ENCODE data around the gene DGKH.

DGKH gene

DNA sequence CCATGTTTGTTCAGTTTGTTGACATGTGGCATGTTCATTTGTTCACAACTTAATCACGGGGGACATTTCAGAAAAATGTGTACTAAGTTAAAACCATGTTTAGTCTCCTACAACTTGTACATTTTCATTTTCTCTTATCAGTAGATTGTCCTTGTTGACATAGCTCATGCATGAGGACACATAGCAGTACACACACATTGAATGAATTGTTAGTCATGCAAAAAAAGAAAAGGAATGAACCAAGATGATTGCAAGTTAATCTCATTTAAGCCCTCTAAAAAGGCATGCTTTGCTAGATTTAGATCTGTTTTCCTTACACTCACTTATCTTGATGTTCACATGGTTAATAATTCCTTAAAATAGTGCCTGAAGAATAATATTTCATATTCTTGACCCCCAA lies 185.3 kb downstream of the DGKH start:
- no peak for DNase-seq (ENCODE audit: low spot score)

DNA sequence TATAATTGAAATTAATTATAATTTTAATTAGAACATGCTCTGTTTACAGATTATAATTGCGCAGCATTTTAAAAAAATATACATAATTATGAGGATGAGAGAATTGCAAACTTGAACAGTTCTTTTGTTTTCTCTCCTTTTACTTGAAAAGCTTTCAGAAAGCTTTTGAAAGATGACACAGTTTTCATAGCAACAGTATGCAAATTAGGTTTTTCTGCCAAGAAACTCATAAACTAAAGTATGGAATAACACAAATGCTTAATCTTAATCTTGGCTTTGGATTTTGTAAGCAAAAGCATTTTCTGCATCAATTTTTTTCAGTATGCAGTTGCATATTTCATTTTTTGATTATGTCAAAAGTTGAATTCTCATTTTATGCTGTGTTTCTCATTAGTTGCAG lies 190.7 kb downstream of the DGKH start:
- DNase-seq (ENCODE audit: low spot score), result no peak

DNA sequence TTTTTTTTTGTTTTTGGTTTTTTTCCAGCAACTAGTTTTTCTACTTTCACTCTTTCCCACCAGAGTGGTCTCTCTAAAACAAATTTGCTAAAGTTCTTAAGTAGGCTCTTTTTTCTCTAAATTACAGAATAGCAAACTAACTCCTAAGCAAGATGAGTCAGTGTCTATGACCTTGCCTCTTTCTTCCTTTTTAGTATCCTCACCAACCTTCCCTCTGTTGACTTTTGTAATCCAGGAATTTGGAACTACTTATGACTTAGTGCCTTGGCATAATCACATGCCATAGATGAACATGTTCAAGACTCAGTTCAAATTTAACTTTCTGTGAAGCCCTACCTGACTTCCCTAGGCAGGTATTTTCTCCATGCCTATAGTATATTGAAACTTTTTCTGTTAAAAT lies 191.2 kb downstream of the DGKH start:
- DNase-seq (ENCODE audit: low spot score), result no peak

DNA sequence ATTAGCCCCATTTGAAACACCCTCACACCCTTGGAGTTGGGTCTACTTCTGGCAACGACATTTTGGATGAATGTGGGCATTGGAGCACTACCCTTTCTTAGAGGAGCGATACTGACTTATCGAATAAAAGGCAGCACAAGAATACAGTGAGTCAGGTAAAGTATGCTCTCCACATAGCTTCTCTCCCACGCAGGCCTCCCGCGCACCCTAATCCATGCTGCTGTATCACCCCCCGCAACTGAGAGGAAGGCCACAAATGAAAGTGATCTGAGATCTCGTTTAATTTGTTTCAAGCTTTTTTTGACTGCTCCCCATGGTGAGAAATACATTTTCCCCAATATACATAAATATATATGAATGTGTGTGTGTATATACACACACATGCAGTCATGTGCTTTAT lies 198.1 kb downstream of the DGKH start:
- no peak for DNase-seq (ENCODE audit: low spot score)

DNA sequence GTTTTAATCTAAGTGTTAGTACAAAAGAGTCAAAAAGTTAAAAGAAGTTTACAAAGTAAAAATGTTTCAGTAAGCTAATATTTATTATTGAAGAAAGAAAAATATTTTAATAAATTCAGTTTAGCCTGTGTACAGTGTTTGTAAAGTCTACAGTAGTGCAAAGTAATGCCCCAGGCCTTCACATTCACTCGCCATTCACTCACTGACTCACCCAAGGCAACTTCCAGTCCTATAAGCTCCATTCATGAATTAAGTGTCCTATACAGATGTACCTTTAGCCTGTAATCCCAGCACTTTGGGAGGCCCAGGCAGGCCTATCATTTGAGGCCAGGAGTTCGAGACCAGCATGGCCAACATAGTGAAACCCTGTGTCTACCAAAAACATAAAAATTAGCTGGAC lies 199.4 kb downstream of the DGKH start:
- DNase-seq (ENCODE audit: low spot score), result no peak

DNA sequence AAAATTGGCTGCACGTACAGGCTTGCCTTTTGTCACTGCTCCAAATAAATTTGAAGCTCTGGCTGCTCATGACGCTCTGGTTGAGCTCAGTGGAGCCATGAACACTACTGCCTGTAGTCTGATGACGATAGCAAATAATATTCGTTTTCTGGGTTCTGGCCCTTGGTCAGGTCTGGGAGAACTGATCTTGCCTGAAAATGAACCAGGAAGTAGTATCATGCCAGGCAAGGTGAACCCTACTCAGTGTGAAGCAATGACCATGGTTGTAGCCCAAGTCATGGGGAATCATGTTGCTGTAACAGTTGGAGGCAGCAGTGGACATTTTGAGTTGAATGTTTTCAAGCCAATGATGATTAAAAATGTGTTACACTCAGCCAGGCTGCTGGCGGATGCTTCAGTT lies 207.4 kb downstream of the DGKH start:
- DNase-seq (ENCODE audit: low spot score), result no peak

DNA sequence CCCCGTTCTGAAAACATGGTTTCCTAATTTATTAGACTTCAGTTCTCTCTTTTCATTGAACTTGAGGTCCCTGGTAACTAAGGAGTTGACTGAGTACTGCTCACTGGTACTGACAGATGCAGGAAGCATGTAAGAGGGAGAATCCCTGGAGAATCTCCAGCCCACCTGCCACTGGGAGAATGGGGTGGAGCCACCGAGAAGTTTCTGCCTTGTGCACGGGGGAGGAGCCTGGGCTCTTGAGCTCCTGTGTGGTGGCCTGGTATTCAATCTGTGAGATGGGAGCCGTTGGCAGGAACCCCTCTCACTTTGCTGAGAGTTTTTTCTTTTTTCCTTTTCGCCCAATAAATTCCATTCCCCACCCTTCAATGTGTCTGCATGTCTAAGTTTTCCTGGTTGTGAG lies 210.3 kb downstream of the DGKH start:
- no peak for DNase-seq (ENCODE audit: low spot score)

DNA sequence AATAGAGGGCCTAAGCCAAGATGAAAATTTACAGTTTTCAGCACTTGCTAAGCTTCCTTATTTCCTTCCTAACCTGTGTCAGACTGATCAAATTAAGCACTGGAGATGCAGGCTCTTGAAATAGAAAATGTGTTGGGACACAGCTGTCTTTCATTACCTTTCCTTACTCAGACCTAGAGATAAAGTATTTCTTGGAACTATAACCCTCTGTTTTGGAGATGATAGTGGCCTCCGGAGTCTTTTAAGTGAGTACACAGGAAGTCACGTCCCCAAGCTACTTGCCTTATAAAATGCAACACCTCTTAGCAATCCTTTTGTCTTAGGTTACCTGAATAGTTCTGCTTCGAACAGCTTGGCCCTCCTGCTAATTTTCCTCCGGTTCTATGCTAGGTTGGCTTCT lies 211.1 kb downstream of the DGKH start:
- no peak for DNase-seq (ENCODE audit: low spot score)

DNA sequence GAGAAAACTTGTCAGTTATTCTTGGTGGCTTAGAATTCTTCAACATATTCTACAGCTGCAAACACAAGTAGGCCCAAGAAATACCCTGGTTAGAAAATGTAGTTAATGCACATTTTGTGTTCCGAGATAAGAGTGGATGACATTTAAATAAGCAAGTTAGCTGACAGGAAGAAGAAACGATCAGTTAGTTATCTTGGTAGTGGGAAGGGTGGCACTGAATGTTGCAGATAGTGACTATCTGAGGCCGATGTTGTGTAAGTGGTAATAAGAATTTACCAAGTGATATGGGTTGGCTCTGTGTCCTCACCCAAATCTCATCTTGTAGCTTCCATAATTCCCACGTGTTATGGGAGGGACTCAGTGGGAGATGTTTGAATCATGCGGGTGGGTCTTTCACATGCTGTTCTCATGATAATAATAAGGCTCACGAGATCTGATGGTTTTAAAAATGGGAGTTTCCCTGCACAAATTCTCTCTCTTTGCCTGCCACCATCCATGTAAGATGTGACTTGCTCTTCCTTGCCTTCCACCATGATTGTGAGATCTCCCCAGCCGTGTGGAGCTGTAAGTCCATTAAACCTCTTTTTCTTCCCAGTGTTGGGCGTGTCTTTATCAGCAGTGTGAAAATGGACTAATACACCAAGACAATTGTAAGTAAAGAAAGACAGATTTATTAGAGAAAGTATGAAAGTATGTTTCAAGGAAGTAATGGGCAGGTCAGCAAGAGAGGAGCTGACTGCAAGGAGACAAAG lies 212.6 kb downstream of the DGKH start:
- DNase-seq (ENCODE audit: low spot score), result no peak

DNA sequence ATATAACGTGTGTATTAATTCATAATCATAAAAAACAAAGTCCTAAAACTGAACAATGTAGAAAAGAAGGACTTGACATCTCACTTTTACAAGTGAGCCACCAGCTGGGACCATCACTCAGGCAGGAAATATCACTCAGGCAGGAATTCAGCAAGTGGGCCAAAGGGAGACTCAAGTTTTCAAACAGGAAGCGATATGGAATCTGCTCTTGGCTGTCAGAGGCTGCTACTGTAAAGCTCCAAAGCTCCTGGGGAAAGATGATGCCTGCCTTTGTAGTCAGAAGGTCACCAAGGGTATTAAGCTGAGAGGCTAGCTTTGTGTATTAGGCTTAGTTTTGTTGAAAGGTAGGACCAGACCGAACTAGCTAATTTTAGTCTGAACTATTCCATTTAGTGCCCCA lies 218.0 kb downstream of the DGKH start:
- DNase-seq (ENCODE audit: low spot score), result no peak

DNA sequence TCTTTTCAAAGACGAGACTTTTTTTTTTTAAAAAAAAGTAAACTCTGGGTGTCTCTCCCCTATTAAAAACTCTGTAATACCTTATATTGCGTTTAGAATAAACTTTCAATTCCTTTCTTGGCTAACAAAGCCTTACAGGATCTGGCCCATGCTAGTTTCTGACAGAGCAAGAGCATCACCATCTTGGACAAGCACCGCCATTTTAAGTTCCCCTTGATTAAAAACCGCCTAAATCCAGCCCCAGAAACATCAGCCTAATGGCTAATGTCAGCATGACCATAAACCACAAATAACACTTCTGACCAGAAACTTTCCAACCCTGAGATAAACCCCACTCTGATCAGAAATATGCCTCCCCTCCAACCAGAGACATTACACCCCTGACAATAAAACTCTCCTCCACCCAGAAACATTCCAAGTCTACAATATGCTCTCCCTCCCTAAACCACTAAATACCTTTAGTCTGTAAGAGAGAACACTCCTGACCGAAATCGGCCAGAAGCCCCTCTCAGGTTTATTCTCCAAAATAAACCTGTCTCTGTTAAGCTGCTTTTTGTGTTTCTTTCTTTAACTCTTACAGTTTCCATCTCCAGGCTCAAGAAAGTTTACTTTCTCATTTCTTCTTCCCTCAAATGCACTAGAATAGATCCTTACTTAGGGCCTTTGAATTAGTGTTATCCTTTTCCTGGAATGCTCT lies 221.9 kb downstream of the DGKH start:
- DNase-seq (ENCODE audit: low spot score), result no peak

DNA sequence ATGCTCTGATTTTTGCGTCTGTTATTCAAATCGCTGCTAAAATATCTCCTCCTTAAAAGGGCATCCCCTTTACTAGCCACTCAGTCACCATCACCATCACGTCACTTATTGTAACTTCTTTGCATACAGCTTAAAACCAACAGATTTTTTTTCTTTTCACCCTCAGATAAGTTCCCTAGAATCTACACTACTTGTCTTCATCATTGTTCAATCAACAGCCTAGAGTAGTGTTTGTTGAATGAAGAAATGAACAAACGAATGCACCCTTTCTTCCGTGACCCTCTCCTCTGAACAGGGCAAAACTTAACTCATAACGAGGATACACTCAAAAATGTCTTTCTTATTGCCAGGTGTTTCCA lies 222.4 kb downstream of the DGKH start:
- no peak for DNase-seq (ENCODE audit: low spot score)

DNA sequence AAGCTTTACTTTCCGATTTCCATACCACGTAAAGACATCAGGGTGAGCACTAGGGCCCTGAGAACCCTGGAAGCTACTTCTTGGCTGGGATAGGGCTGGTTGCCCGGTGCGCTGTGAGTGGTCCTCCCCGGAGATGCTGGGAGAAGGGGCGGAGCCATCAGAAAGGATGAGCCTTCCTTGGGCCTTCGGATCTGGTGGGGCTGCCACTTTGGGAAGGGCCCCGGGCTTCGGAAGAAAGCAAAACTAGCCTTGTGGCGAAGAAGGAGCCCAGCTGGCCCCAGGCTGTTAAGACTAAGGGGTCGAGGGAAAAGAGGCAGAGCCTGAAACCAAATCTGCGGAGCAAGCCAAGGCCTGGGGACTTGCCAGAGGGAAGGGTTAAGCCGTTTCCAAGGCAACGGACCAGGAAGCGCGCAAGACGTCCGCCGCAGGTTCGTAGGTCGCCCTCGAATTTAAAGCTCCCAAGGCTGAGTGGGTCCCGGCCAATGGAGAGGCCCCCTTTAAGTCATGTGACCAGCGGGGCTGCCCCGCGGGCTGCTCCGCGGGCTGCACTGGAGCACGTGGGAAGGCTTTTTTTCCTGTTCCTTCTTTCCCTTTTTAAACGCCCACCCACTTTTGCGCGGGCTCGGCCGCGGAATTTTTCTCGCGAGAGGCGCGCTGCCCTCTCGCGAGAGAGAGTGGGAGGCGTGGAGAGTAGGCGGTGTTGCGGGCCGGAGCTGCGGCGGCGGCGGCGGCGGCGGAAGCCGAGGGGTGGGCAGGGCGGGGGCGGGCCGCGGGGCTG lies 223.1 kb downstream of the DGKH start:
- peak; percentile 96 for DNase-seq (ENCODE audit: low spot score)

DNA sequence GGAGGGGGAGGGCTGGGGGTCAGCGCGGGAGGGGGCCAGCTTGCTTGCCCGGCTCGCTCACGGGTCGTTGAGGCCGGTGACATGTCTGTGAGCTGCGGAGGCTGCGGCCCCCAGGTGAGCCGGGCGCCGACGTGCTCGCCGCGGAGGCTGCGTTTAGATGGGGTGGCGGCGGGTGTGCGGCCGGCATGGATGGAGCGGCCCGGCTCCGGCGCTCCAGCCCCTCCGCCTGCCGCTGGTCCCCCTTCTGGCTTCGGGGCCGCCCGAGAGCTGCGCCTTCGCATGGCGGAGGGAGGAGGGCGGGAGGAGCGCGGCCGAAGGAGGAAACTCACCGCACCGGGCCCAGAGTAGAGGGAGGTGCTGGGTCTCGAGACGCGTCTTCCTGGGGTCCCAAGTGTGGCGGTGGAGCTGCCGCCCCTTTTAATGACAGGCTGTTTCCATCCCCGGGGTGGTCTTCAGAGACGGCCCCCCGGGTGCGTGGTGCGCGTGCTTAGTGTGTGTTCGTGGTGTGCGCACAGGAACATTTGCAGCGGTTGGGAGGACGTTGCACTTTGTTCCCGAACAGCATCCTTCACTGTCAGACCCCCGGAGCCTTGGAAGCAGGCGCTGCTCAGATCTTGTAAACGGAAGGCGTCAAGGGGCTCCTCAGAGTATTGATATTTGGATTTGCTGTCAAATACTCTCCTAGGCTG lies 223.8 kb downstream of the DGKH start, which contains the start of gene AKAP11:
TSS of gene AKAP11 (plus strand) at position 38 of the 689 bp plus-strand sequence. CDS start 14,197 bp downstream, outside the sequence.
- DNase-seq (ENCODE audit: low spot score), result peak; percentile 26

DNA sequence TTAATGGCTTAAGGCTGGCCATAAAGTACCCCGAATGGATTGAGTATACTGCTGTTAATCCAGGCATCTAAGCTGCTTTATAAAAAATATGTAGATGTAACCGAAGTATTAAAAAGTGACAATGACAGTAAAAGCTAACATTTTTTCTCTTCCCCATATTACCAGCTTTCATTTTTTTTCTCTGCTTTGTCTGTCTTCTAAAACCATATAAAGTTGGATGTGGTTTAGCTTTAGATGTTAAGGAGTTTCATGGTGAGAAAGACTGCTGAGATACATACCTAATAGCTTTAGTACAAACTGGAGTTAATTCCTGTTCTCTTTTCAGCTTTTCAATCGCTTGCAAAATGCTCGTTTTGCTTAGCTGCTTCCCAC lies 224.3 kb downstream of the DGKH start:
- peak; percentile 3 for DNase-seq (ENCODE audit: low spot score)

DNA sequence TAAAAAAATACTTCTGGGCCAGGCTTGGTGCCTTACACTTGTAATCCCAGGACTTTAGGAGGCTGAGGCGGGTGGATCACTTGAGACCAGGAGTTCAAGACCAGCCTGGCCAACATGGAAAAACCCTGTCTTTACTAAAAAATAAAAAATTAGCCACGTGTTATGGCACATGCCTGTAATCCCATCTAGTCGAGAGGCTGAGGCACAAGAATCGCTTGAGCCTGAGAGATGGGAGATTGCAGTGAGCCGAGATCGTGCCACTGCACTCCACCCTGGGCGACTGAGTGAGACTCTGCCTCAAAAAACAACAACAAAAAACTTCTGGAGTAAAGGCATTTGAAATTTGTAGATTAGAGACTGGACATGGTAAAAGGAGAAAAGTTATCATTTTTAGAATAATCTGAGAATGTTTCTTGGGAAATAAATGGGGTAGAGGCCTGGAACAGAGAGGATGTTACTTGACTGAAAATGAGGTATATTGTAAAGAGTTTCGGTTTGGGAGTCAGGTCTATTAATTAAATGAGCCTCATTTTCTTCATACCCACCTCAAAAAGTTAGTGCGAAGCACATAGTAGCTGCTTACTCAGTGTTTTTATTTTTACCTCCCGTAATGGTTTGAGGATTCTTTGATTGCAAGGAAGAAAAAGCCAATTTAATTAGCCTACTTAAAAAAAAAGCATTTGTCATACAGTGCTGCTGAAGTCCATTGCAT lies 226.1 kb downstream of the DGKH start:
- no peak for DNase-seq (ENCODE audit: low spot score)

DNA sequence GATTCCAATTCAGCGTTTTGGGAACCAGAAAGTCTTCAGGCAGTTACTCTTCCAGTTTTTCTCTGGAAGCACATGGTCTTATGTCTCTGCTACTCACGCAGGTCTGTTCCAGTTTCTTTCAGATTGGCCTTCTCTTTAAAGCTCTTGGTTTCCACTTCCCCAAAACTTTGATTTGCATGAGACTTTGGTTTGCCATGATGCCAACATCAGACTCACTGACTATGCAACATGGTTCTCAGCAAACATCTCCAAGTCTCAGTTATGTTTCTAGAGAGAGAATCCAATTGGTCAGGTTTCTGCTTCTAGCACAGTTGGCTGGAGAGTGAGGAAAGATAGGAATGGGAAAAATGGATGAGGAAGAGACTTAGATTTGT lies 226.6 kb downstream of the DGKH start:
- no peak for DNase-seq (ENCODE audit: low spot score)

DNA sequence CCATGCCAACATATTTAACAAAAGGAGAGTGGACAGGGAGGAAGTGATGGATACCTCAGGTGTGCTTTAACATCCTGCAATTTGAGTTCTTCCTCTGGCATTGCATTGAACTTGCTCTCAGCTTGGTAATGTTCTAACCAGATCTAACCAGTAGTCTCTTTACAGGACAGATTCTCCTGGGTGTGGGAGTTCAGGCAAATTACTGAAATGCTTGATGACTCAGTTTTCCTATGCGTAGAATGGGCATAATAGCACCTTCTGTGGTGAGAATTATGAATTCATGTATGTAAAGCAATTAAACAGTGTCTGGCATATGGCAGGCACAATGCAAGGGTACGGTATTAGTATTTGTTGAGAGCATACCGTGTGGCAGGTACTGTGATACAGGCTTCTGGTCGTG lies 227.1 kb downstream of the DGKH start:
- no peak for DNase-seq (ENCODE audit: low spot score)

DNA sequence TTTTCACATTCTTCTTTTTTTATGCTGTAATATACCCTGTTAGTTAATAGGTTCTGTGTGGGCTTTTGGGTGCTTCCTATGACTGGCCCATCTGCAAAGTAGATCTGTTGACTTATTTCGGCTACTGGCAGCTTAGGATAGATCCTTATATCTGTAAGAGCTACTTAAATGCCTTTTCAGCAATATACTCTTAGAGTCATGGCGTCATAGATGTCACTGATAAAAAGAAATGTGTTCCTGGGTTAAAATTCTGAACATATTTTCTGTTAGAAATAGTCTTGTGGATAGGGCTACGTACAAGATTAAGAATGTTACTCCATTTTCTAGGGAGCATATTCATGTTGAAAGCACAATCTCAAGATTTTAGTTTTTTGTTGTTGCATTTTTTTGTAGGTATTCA lies 228.2 kb downstream of the DGKH start:
- DNase-seq (ENCODE audit: low spot score), result no peak

DNA sequence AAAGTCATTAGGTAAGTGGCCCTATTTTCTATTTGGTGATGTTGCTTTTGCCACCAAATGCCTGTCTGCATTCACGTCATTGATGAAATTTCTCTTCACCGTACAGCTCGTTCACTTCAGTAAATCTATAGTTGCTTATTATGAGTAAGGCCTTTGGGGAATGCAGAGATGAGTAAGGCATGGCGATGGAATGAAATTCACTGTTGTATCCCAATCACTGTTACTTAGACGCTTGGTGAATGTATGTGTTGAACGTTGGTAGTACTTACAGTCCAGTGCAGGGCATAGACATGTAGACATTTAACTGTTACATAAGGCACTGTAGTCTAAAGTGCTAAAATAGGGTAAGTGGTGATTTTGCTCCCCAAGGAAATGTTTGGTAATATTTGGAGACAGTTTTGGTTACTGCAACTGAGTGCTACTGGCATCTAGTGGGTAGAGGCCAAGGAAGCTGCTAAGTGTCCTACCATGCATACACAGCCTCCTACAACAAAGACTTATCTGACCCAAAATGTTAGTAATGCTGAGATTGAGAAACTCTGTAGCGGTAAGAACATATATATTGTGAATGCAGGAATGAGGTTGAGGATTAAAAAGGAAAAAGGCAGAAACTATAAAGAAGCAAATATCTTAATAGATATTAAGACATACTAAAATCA lies 229.3 kb downstream of the DGKH start:
- no peak for DNase-seq (ENCODE audit: low spot score)

DNA sequence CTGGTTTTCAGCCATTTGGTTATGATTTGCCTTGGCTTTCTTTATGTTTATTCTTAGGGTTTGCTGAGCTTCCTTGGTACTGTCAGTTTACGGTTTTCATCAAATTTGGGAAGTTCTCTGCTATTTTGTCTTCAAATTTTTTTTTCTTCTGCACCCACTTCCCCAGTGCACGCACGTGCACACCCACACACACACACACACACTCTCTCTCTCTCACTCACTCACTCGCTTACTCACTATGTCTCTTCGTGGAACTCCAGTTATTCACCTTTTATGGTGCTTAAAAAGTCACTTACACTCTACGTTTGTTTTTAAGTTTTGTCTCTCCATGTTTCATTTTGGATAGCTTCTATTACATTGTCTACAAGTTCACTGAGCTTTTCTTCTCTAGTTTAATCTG lies 230.6 kb downstream of the DGKH start:
- DNase-seq (ENCODE audit: low spot score), result peak; percentile 26
